ENCODE results near the gene ALK.

ALK gene

DNA sequence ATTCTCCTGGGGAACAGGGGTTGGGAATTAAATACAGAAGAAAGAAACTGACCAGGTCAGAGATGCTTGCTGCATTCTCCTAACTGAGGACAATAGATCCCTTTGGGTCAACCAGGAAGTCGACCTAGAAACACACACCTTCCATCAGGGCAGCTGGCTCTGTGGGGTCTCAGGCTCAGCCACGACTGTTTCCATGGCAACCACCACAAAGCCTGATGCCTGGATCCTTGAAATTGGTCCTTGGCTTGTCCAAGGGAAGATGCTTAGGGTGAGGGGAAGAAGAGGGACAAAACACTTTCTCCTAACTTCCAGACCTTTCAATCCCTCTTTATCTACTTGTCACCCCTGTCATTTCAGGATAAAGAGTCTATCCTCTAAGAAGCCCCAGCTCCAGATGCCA, 194.4 kb downstream of the ALK start:
- H3K27ac Mint-ChIP-seq = no peak overlapping the region
- no peak overlapping the region for H3K4me3 Mint-ChIP-seq
- H3K36me3 Mint-ChIP-seq (ENCODE audit: low read depth) = no peaks in the 10 kb centered on the region
- no peaks in the 10 kb centered on the region for H3K4me1 Mint-ChIP-seq
- no peak for DNase-seq
- no peak for ATAC-seq
- no peaks in the 10 kb centered on the region for H3K9me3 Mint-ChIP-seq
- H3K27me3 Mint-ChIP-seq = peaks cover 9% of the 10 kb centered on the region

DNA sequence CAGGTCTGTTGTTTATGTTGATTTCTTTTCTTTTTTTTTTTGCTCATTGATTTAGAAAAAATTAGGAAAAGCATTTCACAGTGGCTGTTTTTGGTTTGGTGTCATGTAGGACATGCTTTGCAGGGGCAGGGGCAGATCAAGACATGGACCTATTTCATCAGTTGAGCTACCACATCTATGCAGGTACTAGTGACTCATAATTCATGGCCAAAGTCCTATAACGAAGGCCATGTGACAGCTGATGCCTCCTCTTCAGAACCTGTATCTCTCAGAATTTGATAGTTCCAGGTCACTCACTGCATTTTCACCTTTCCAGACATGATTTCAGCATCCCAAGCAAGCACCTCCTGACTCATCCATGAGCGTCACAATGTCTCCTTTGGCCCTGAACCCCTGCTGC, 195.8 kb downstream of the ALK start:
- no peak overlapping the region for H3K4me3 Mint-ChIP-seq
- ATAC-seq (no peak), DNase-seq (no peak)
- H3K4me1 Mint-ChIP-seq = no peaks in the 10 kb centered on the region
- H3K36me3 Mint-ChIP-seq (ENCODE audit: low read depth) = no peaks in the 10 kb centered on the region
- H3K27me3 Mint-ChIP-seq = peaks cover 9% of the 10 kb centered on the region
- H3K27ac Mint-ChIP-seq = no peak overlapping the region
- H3K9me3 Mint-ChIP-seq = no peaks in the 10 kb centered on the region

DNA sequence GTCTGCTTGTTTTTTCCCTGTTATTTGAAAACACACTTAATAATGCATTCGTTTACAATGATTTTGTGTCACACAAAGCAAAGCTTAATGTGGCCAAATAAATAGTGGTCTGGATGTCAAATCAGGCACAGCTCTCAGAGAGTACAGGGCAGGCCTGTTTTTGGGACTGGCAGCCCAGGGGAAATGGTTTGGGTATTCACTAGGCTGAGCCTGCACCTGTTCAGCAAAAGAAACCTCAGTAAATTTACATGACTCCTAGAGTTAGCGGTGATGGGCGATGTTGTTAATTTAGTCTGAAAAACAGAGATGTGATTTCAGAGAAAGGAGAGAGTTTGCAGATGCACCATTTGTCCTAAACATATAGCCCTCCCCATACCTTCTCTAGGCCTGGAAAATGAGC, 197.1 kb downstream of the ALK start:
- H3K9me3 Mint-ChIP-seq = no peaks in the 10 kb centered on the region
- no peak overlapping the region for H3K27ac Mint-ChIP-seq
- ATAC-seq (no peak), DNase-seq (no peak)
- H3K4me1 Mint-ChIP-seq = no peaks in the 10 kb centered on the region
- H3K4me3 Mint-ChIP-seq = no peak overlapping the region
- peaks cover 9% of the 10 kb centered on the region for H3K27me3 Mint-ChIP-seq
- no peaks in the 10 kb centered on the region for H3K36me3 Mint-ChIP-seq (ENCODE audit: low read depth)

DNA sequence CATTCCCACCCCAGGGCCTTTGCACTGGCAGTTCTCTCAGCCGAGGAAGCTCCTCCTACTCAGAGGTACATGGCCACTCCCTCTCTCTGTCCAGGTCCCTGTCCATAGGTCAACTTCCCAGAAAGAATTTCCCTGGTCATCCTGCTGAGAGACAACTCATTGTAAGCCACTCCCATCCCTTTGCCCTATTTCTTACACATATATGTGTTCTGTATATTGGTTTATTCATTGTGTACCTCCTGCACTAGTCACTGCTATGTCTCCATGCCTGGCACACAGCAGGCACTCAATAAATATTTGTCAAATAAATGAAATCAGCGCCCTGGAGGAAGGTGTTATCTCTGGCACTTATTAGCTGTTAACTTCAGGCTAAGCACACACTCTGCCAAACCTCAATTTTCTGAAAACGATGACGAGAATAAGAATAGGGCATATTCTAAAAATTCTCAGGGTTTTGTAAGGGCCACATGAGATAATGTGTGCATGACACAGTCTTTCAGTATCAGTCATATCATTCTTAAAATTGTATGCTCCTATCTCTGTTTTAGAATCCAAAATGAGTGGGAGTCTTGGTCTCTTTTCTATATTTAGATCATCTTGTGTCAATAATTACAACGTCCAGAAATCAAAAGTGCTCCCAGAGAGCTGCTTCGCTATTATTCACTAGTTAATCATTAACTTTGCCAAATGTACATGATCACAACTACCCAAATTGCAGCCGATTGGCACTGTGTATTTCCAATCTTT, 198.0 kb downstream of the ALK start:
- peaks cover 6% of the 10 kb centered on the region for H3K27me3 Mint-ChIP-seq
- no peak overlapping the region for H3K27ac Mint-ChIP-seq
- H3K4me3 Mint-ChIP-seq = no peak overlapping the region
- H3K4me1 Mint-ChIP-seq = no peaks in the 10 kb centered on the region
- H3K9me3 Mint-ChIP-seq = no peaks in the 10 kb centered on the region
- ATAC-seq (no peak), DNase-seq (no peak)
- no peaks in the 10 kb centered on the region for H3K36me3 Mint-ChIP-seq (ENCODE audit: low read depth)

DNA sequence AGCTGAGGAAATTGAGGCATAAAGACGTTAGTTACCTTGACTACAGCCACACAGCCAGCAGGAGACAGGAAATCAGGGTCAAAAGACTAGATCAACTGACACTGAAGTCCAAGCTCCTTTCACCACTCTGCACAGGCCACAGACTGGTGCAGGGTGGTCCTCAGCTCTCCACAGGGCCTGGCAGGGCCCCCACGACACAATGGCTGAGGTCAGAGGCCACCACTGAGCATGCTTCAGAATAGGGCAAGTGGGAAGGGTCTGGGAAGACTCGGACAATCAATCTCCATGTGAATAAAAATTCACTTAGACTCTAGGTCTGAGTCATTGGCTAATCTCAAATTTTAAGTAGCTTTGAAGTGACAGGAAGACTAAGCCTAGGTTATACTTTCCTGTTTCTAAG, 201.7 kb downstream of the ALK start:
- Mint-ChIP-seq H3K27me3 (peaks cover 6% of the 10 kb centered on the region), H3K36me3 (ENCODE audit: low read depth) (no peaks in the 10 kb centered on the region), H3K4me3 (no peak overlapping the region), H3K4me1 (no peaks in the 10 kb centered on the region), H3K9me3 (no peaks in the 10 kb centered on the region), H3K27ac (no peak overlapping the region)
- no peak for ATAC-seq
- no peak for DNase-seq

DNA sequence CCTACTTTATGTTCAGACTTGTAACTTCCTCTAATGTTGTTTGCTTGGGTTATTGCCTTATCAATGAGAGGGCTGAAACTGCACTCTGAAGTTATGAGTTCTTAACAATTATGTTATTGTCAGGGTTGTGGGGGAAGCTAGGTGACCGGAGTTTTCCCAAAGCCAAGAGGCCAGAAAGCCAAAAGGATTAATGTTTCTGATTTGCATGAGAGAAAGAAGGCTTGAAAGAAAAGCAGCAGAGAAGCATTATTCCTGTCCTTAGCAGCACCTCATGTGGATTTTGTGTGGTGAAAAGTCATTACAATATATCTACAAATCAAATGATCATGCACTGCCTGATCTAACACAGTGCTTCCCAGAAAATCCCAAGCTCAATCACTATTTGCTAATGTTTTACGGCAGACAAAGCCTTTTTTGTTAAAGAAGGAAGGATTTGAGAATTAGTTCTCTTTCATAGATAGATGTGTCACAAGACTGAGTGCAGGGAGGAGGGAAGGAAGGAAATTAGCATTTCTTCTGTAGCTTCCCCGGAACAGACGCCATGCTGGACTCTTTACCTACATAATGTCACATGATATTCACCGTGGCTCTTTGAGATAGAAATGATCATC, 203.2 kb downstream of the ALK start:
- H3K4me1 Mint-ChIP-seq = no peaks in the 10 kb centered on the region
- H3K9me3 Mint-ChIP-seq = no peaks in the 10 kb centered on the region
- no peak for DNase-seq
- no peaks in the 10 kb centered on the region for H3K36me3 Mint-ChIP-seq (ENCODE audit: low read depth)
- peaks cover 6% of the 10 kb centered on the region for H3K27me3 Mint-ChIP-seq
- no peak overlapping the region for H3K27ac Mint-ChIP-seq
- no peak for ATAC-seq
- H3K4me3 Mint-ChIP-seq = no peak overlapping the region

DNA sequence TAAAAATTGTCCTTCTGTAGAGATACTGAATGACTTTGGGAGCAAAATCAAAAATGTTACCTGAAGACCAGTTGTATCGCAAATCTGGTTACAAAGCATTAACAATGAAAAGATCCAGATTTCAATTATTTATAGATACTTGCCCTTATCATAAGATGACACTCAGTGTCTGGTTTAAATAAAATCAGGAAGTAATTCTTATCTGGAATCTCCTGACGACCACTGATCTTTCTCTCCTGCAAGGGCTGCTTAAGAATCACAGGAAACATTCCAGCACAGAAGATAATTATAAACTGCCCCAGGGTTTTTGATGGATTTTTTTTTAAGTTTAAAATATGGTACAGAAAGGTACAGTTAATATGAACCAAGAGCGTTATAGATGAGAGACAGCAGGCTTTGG, 205.7 kb downstream of the ALK start:
- no peak for ATAC-seq
- DNase-seq = no peak
- no peak overlapping the region for H3K4me3 Mint-ChIP-seq
- H3K36me3 Mint-ChIP-seq (ENCODE audit: low read depth) = no peaks in the 10 kb centered on the region
- H3K27ac Mint-ChIP-seq = no peak overlapping the region
- H3K4me1 Mint-ChIP-seq = no peaks in the 10 kb centered on the region
- peaks cover 10% of the 10 kb centered on the region for H3K27me3 Mint-ChIP-seq
- no peaks in the 10 kb centered on the region for H3K9me3 Mint-ChIP-seq

DNA sequence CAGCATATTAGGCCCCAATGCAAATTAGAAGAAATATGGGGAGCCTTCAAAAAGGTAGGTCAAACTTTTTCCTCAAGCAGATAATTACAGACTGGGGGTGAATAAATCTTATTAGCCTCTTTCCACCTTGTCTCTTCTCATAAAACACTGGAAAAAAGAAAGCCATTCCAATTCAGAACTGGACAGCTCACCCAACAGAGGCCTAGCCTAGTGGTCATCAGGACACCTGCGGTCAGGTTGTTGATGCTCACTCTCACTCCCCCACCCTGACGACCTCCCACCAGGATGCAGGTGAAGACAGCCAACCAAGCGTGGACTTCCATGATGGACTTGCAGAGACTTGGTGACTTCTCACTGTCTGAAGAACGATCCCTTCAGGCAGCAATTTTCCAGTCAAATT, 207.1 kb downstream of the ALK start:
- Mint-ChIP-seq H3K27me3 (peaks cover 10% of the 10 kb centered on the region), H3K36me3 (ENCODE audit: low read depth) (no peaks in the 10 kb centered on the region), H3K27ac (no peak overlapping the region), H3K4me1 (no peaks in the 10 kb centered on the region), H3K4me3 (no peak overlapping the region), H3K9me3 (no peaks in the 10 kb centered on the region)
- ATAC-seq (no peak), DNase-seq (no peak)

DNA sequence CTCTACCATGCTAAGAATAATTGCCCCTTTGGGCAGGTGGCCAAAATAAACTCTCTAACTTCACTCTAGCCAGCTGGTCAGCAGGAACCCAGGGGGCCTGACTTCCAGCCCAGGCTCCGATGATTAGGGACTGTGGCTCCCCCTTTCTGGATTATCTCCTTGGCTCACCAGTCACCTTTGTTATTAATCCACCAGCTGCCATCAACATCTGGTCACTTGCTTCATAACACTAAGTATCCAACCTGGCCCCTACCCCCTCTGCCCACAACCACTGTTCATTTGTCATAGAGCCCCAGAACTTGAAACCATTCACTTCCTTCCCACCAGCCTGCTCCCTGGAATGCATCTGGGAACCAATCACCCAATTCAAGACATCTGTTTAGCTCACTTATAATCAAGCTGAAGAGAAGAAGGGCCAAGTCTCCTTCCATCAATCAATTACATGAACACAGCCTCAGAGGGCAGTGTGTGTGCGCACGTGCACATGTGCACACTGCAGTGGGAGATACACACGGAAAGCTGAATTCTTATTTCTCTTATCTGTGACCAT, 215.1 kb downstream of the ALK start:
- Mint-ChIP-seq H3K4me1 (peaks cover 2% of the 10 kb centered on the region), H3K4me3 (no peak overlapping the region), H3K27ac (no peak overlapping the region), H3K36me3 (ENCODE audit: low read depth) (no peaks in the 10 kb centered on the region), H3K27me3 (peaks cover 2% of the 10 kb centered on the region), H3K9me3 (no peaks in the 10 kb centered on the region)
- no peak for DNase-seq
- ATAC-seq = no peak

DNA sequence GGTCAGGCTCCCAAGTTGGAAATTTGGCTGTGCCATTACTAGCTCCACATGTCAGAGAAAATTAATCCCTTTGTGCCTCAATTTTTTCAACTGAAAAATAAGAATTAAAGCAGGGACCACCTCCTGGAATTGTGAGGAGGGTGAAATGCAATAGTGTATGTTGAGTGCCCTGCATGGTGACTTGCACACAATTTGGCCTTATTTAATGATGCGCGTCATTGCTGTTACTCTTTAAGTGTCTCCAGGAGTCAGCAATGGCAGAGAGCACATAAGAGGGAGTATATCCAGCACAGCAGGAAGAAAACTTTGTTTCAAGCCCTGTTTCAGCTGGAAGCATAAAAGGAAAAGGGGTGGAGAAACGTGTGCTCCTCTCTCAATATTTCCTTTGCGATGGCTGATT, 215.8 kb downstream of the ALK start:
- peaks cover 2% of the 10 kb centered on the region for H3K27me3 Mint-ChIP-seq
- no peak for ATAC-seq
- H3K27ac Mint-ChIP-seq = no peak overlapping the region

DNA sequence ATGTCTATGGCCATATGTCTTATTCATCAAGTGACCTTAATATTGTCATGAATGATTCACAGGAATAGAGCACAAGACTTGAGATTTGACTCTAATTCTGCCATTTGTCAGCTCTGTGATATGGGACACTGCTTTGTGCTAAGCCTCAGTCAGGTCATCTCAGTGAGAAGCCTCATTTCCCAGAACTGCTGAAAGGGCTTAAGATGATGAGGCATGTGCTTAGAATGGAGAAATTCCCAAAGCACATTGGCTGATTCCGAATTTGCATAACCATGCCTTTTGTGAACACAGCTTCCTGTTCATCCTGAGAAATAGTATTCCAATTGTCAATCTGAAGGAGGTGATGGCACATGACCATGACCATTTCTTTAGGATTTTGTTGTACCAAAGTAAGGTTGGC, 218.1 kb downstream of the ALK start:
- H3K27ac Mint-ChIP-seq = no peak overlapping the region
- H3K27me3 Mint-ChIP-seq = peaks cover 2% of the 10 kb centered on the region
- H3K4me1 Mint-ChIP-seq = peaks cover 2% of the 10 kb centered on the region
- no peaks in the 10 kb centered on the region for H3K36me3 Mint-ChIP-seq (ENCODE audit: low read depth)
- H3K9me3 Mint-ChIP-seq = no peaks in the 10 kb centered on the region
- H3K4me3 Mint-ChIP-seq = no peak overlapping the region
- no peak for ATAC-seq
- no peak for DNase-seq

More for the DNA sequence above, 215.8 kb downstream of the ALK start:
- DNase-seq = no peak
- no peaks in the 10 kb centered on the region for H3K9me3 Mint-ChIP-seq
- no peak overlapping the region for H3K4me3 Mint-ChIP-seq
- peaks cover 2% of the 10 kb centered on the region for H3K4me1 Mint-ChIP-seq
- H3K36me3 Mint-ChIP-seq (ENCODE audit: low read depth) = no peaks in the 10 kb centered on the region

DNA sequence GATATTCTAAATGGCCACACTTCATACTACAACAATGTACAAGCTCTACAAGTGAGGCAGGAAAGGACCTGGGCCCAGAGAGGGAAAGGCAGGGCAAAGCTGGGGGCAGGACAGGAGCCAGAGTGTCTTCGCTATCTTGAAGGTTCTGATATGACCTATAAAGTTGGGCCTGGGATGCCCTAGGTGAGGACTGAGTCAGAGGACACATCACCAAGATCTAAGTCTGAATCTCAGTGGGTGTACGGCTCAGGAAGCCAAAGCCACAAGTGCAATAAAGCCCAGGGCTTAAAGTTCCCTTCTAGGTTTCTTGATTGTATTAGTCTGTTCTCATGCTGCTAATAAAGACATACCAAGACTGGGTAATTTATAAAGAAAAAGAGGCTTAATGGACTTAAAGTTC, 219.1 kb downstream of the ALK start:
- Mint-ChIP-seq H3K27ac (no peak overlapping the region), H3K4me3 (no peak overlapping the region)

DNA sequence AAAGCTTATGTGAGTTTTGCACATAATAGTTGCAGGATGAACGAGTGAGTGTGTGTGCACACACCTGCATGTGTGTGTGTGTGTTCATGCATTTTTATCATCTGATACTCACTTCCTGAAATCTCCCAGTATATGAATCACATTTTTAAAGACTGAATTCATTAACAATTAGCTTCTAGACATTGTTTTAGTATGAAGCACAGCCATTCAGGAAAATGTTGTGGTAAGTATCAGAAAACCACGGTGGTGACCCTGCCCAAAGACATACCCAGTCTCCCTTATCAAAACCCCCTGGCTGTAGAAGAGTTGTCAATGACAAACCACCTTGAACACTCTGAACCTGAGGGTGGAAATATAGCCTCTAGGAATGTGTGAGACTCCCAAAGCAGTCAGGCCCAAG, 220.8 kb downstream of the ALK start:
- Mint-ChIP-seq H3K4me3 (no peak overlapping the region), H3K27ac (no peak overlapping the region), H3K4me1 (peaks cover 2% of the 10 kb centered on the region), H3K9me3 (no peaks in the 10 kb centered on the region), H3K36me3 (ENCODE audit: low read depth) (no peaks in the 10 kb centered on the region), H3K27me3 (no peaks in the 10 kb centered on the region)
- DNase-seq (no peak), ATAC-seq (no peak)

More for the DNA sequence above, 219.1 kb downstream of the ALK start:
- Mint-ChIP-seq H3K9me3 (no peaks in the 10 kb centered on the region), H3K27me3 (peaks cover 2% of the 10 kb centered on the region), H3K36me3 (ENCODE audit: low read depth) (no peaks in the 10 kb centered on the region), H3K4me1 (peaks cover 2% of the 10 kb centered on the region)
- DNase-seq = no peak
- peak; percentile 57 for ATAC-seq

DNA sequence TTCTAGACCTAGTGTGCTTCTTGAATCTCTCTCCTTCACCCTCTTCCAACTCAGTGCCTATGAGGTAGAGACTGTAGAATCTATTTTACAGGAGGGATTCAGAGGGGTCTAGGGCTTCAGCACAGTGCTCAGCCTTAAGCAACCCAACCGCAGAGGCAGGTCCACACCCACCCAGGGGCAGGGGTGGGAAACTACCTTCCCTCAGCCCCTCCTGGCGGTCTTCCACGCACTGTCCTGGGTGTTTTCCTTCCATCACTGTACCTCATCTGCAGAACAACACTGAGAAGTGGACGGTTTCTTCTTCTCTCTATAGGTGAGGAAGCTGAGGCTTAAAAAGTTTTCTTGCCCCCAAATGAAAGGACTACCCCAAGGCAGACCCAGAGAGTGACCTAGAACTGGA, 222.3 kb downstream of the ALK start:
- no peak for ATAC-seq
- no peaks in the 10 kb centered on the region for H3K9me3 Mint-ChIP-seq

DNA sequence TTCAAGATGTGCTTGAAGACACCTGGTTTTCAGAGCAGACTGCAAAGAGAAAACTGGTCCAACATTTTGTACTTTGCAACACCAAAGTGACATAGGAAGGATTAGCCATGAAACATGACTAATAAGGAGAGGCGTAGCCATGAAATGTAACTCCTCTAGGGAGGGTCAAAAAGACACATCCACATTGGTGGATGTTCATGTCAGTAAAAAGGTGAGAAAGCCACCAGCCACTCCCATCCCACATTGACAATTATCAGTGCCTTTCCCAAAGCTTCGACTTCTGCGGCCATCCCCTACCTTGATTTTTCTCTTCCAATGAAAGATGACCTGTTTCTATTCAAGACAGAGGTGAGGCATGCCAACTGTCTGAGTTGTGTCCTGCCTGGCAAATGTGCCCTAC, 223.2 kb downstream of the ALK start:
- Mint-ChIP-seq H3K27ac (no peak overlapping the region), H3K27me3 (no peaks in the 10 kb centered on the region)
- no peak for ATAC-seq

More for the DNA sequence above, 222.3 kb downstream of the ALK start:
- no peak for DNase-seq
- H3K27ac Mint-ChIP-seq = no peak overlapping the region
- H3K36me3 Mint-ChIP-seq (ENCODE audit: low read depth) = no peaks in the 10 kb centered on the region
- peaks cover 2% of the 10 kb centered on the region for H3K4me1 Mint-ChIP-seq
- H3K27me3 Mint-ChIP-seq = no peaks in the 10 kb centered on the region
- H3K4me3 Mint-ChIP-seq = no peak overlapping the region

More for the DNA sequence above, 223.2 kb downstream of the ALK start:
- no peak for DNase-seq
- Mint-ChIP-seq H3K36me3 (ENCODE audit: low read depth) (no peaks in the 10 kb centered on the region), H3K4me3 (no peak overlapping the region), H3K9me3 (no peaks in the 10 kb centered on the region), H3K4me1 (peaks cover 2% of the 10 kb centered on the region)
